A549 (cell line): Measurements from ENCODE around the gene MINPP1.

ENCODE experiments used
- BHLHE40 ChIP-seq: IDR thresholded peaks from 2 replicates; pipeline ENCODE4 v1.6.1; 2012; ENCODE audit warnings: low read depth, low read length, inconsistent platforms
- CTCF ChIP-seq: fragments of >200 bp; sonication (Bioruptor Twin); formaldehyde crosslinking; IDR thresholded peaks from 3 replicates; pipeline ENCODE4 v1.5.1; 2016
- POLR2A ChIP-seq: IDR thresholded peaks from 2 replicates; pipeline ENCODE4 v1.6.1; 2012; ENCODE audit warnings: mild to moderate bottlenecking, low read length
- RAD21 ChIP-seq, 2 experiments: fragments of >200 bp in 1 of 2; sonication (Bioruptor Twin) in 1 of 2; formaldehyde crosslinking in 1 of 2; IDR thresholded peaks in 1 of 2; conservative IDR thresholded peaks in 1 of 2; 2 replicates in 1 of 2; 3 replicates in 1 of 2; pipeline ENCODE4 v1.6.1; 2012 to 2018; ENCODE audit warnings: inconsistent platforms in 1 of 2

- no peak for TF ChIP-seq POLR2A
- no peak for TF ChIP-seq RAD21 (conservative IDR thresholded peaks at IDR 0.05 in 1 of 2, IDR thresholded peaks at IDR 0.05 in 1 of 2)
- TF ChIP-seq CTCF, result no peak
- no peak for TF ChIP-seq BHLHE40
Observed at GRCh38 chr10:87506956-87507355, 2.3 kb downstream of the MINPP1 start.
